Fibroblast of lung (primary cell): ENCODE measurements around the gene RPS6KA3. TPM values are rescaled to one million over a fixed set of nuclear protein-coding genes. Genes with fewer than 3 reads are reported as not detected.

ENCODE experiments used
- DNase-seq, 2 donors: peaks; one replicate each; pipeline versions ENCODE4 v3.0.0 to v3.0.0-alpha.2; 2010; ENCODE audit warnings: low read depth in 2 of 2
- H2AFZ ChIP-seq: 2 replicates; pipeline ENCODE4 v1.5.1; 2012; ENCODE audit warnings: low read length, control low read depth, inconsistent platforms
- H3K27ac ChIP-seq: 2 replicates; pipeline ENCODE4 v1.5.1; 2011; ENCODE audit warnings: low read length, control low read depth; ENCODE audit not compliant: insufficient read depth
- H3K27me3 ChIP-seq: 2 replicates; pipeline ENCODE4 v1.5.1; 2011; ENCODE audit warnings: mild to moderate bottlenecking, low read length; ENCODE audit not compliant: control insufficient read depth, insufficient read depth
- H3K36me3 ChIP-seq: 2 replicates; pipeline ENCODE4 v1.5.1; 2011; ENCODE audit warnings: low read length; ENCODE audit not compliant: control insufficient read depth, insufficient read depth
- H3K4me1 ChIP-seq: 2 replicates; pipeline ENCODE4 v1.5.1; 2011; ENCODE audit warnings: low read length; ENCODE audit not compliant: control insufficient read depth, insufficient read depth; ENCODE audit errors: extremely low read depth
- H3K4me2 ChIP-seq: 2 replicates; pipeline ENCODE4 v1.5.1; 2011; ENCODE audit warnings: low read length, control low read depth; ENCODE audit not compliant: insufficient read depth; ENCODE audit errors: extremely low read depth
- H3K4me3 ChIP-seq, 4 experiments: fragments of 200-600 bp in 1 of 4; sonication (generic) in 1 of 4; replicated peaks in 1 of 4; 2 replicates each; pipeline ENCODE4 v1.5.1; 2011 to 2016; ENCODE audit warnings: low read length in 4 of 4, low read depth in 3 of 4, mild to moderate bottlenecking in 3 of 4, control low read depth in 2 of 4, inconsistent platforms in 1 of 4, mixed read lengths in 1 of 4; ENCODE audit not compliant: insufficient read depth in 1 of 4; ENCODE audit errors: control extremely low read depth in 1 of 4
- H3K79me2 ChIP-seq: 2 replicates; pipeline ENCODE4 v1.5.1; 2012; ENCODE audit warnings: mild to moderate bottlenecking, low read length, inconsistent platforms; ENCODE audit not compliant: control insufficient read depth, insufficient read depth
- H3K9ac ChIP-seq: 2 replicates; pipeline ENCODE4 v1.5.1; 2011; ENCODE audit warnings: mild to moderate bottlenecking, low read length, control low read depth; ENCODE audit not compliant: insufficient read depth
- H3K9me3 ChIP-seq: 2 replicates; pipeline ENCODE4 v1.5.1; 2012; ENCODE audit warnings: low read depth, low read length; ENCODE audit not compliant: control insufficient read depth, insufficient read depth
- H4K20me1 ChIP-seq: 2 replicates; pipeline ENCODE4 v1.5.1; 2011; ENCODE audit warnings: low read length; ENCODE audit not compliant: control insufficient read depth, insufficient read depth; ENCODE audit errors: extremely low read depth
- EZH2 ChIP-seq: IDR thresholded peaks from 2 replicates; pipeline ENCODE4 v1.5.1; 2012; ENCODE audit warnings: low read length, control low read depth, mild to moderate bottlenecking; ENCODE audit errors: missing control alignments
- polyA plus RNA-seq, 2 donors: library from polyadenylated mRNA; depleted of rRNA in 1 of 2; stranded (reverse) in 1 of 2; unstranded in 1 of 2; fragments of >200 nt; gene quantifications; 2 replicates each; pipeline ENCODE4 v1.2.1, GENCODE V29; 2011 to 2012; ENCODE audit warnings: missing spikeins in 1 of 2
- total RNA-seq: library from RNA; depleted of rRNA; stranded (reverse); fragments of >200 nt; gene quantifications from 2 replicates; pipeline ENCODE4 v1.2.1, GENCODE V29; 2014
- TF ChIP-seq, protein P1 (sequence below), 2 donors: IDR thresholded peaks in 1 of 2; conservative IDR thresholded peaks in 1 of 2; 1 replicate in 1 of 2; 2 replicates in 1 of 2; pipeline ENCODE4 v1.5.1; 2011 to 2012; ENCODE audit warnings: low read length in 2 of 2, control low read depth in 1 of 2, inconsistent platforms in 1 of 2, low read depth in 1 of 2, mild to moderate bottlenecking in 1 of 2

Gene RPS6KA3
- total and polyA plus RNA-seq, 2 donors (not counting 1 experiment from before 2014, with no cell fraction given): 38.5 to 50.2 TPM

DNA sequence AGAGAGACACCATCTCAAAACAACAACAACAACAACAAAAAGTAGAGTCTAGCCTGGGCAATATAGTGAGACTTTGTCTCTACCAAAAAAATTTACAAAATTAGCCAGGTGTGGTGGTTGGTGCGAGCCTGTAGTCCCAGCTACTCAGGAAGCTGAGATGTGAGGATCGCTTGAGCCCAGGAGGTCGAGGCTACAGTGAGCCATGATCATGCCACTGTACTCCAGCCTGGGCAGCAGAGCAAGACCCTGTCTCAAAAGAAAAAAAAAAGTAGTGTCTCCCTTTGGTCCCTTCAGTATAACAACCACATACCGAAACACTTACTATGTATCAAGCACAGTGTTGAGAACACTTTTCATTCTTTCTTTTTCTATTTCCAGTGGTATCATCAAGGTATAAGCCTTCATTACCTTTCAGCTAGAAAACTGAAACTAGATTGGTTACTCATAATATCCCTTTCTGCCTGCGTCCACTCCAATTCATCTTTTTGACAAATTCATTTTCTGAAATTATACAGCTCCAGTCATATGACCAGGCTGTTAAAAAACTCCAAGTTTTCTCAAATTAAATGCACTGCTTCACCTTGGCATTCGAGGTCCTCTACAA, 54.1 kb downstream of the RPS6KA3 start:
- Histone ChIP-seq H3K4me2 (no peak overlapping the region), H3K9ac (no peak overlapping the region), H3K4me1 (no peaks in the 10 kb centered on the region), H3K27ac (no peak overlapping the region), H3K9me3 (no peaks in the 10 kb centered on the region), H4K20me1 (no peaks in the 10 kb centered on the region), H3K36me3 (no peaks in the 10 kb centered on the region), H2AFZ (no peak overlapping the region), H3K79me2 (no peaks in the 10 kb centered on the region), H3K27me3 (no peaks in the 10 kb centered on the region), H3K4me3 (no peak overlapping the region)
- no peak for DNase-seq
- TF ChIP-seq, protein P1, sequence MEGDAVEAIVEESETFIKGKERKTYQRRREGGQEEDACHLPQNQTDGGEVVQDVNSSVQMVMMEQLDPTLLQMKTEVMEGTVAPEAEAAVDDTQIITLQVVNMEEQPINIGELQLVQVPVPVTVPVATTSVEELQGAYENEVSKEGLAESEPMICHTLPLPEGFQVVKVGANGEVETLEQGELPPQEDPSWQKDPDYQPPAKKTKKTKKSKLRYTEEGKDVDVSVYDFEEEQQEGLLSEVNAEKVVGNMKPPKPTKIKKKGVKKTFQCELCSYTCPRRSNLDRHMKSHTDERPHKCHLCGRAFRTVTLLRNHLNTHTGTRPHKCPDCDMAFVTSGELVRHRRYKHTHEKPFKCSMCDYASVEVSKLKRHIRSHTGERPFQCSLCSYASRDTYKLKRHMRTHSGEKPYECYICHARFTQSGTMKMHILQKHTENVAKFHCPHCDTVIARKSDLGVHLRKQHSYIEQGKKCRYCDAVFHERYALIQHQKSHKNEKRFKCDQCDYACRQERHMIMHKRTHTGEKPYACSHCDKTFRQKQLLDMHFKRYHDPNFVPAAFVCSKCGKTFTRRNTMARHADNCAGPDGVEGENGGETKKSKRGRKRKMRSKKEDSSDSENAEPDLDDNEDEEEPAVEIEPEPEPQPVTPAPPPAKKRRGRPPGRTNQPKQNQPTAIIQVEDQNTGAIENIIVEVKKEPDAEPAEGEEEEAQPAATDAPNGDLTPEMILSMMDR (conservative IDR thresholded peaks at IDR 0.05 in 1 of 2, IDR thresholded peaks at IDR 0.05 in 1 of 2; ENCODE audit: low read depth in 1 of 2, low read length in 2 of 2): no peak
- no peak for TF ChIP-seq EZH2

DNA sequence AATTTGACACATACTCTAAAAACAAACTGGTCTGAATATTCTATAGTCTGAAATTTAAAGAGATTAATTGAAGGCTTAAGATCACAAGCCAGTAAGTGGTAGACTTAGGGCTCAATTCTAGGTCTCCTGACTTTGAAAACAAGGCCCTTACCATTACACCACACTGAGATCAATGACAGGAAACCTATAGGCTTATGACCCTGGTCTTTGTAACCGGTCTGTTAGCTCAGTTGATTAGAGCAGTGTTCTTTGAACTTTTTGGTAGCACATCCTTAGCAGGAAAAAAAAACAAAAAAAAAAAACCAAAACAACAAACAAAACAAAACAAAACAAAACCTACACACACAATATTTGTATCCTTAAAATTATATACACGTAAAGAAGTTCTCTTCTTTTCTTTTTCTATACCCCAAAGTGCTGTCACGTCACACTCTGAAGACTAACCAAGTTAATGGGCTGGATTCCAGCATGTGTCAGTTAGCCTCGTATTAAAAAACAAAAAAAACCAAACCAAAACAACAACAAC, 55.4 kb downstream of the RPS6KA3 start:
- Histone ChIP-seq H3K27me3 (no peaks in the 10 kb centered on the region), H3K4me3 (no peak overlapping the region), H3K9me3 (no peaks in the 10 kb centered on the region), H3K27ac (no peak overlapping the region), H3K4me1 (no peaks in the 10 kb centered on the region), H4K20me1 (no peaks in the 10 kb centered on the region), H3K4me2 (no peak overlapping the region), H3K36me3 (no peaks in the 10 kb centered on the region), H2AFZ (no peak overlapping the region), H3K79me2 (no peaks in the 10 kb centered on the region), H3K9ac (no peak overlapping the region)
- no peak for TF ChIP-seq EZH2
- TF ChIP-seq, protein P1 (conservative IDR thresholded peaks at IDR 0.05 in 1 of 2, IDR thresholded peaks at IDR 0.05 in 1 of 2; ENCODE audit: low read depth in 1 of 2, low read length in 2 of 2): no peak
- no peak for DNase-seq

DNA sequence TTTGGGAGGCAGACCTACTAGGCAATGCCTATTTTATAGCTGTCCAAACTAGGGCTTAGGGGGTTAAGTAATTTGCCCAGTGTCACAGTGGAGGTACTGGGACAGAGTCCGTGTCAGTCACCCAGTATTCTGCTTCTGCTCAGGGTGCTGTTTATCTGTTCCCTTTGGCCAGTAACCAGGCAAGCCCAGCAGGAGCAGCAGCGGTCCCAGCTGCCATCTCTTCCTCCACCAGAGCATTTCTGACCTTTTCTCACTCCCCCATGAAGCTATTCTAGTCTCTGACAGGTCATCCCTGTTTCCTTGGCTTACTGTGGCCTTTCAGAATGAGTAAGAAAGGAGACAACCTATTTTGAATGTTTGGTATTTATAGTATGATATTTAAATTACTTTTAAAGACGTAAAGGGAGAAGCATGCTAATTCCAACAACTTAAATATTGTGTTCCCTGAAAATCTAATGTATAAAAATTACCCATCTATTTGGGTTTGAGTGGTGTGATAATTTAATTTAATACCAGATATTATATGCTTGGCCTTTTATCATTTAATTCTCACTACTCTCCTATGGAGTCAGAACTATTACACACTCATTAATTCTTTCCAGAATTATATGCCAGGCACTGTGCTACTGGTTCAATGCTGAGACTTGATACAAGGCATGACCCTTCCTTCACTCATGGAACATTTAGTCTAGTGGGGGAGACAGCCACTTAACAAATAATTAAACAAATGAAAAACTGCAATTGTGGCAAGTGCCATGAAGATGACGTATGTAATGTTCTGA, 60.6 kb downstream of the RPS6KA3 start:
- H3K4me2 ChIP-seq: no peak overlapping the region
- no peak overlapping the region for H2AFZ ChIP-seq
- TF ChIP-seq, protein P1 (conservative IDR thresholded peaks at IDR 0.05 in 1 of 2, IDR thresholded peaks at IDR 0.05 in 1 of 2; ENCODE audit: low read depth in 1 of 2, low read length in 2 of 2): no peak
- no peak for TF ChIP-seq EZH2
- DNase-seq: no peak
- H3K4me3 ChIP-seq: no peak overlapping the region
- H3K36me3 ChIP-seq: no peaks in the 10 kb centered on the region
- H3K9me3 ChIP-seq: no peaks in the 10 kb centered on the region
- no peaks in the 10 kb centered on the region for H3K79me2 ChIP-seq
- H3K27ac ChIP-seq: no peak overlapping the region
- no peaks in the 10 kb centered on the region for H4K20me1 ChIP-seq
- H3K9ac ChIP-seq: no peak overlapping the region
- no peaks in the 10 kb centered on the region for H3K4me1 ChIP-seq
- no peaks in the 10 kb centered on the region for H3K27me3 ChIP-seq
